Activated gamma-delta T cell (primary cell): Measurements from ENCODE around the gene ADAD2.

Experiments used
- DNase-seq: peaks from one replicate; lab custom pipeline; 2025; lab: John Stamatoyannopoulos, UW

Gene ADAD2

GRCh38 chr16:84176192-84177053 is 14.5 kb upstream of the ADAD2 start:
- DNase-seq, result no peak

GRCh38 chr16:84177741-84178073 is 13.2 kb upstream of the ADAD2 start:
- DNase-seq, result no peak

- no peak for DNase-seq
Observed at GRCh38 chr16:84178146-84178765, 12.7 kb upstream of the ADAD2 start.

- no peak for DNase-seq
Observed at GRCh38 chr16:84178892-84179611, 11.9 kb upstream of the ADAD2 start.

- DNase-seq, result no peak
Observed at GRCh38 chr16:84179612-84180320, 11.2 kb upstream of the ADAD2 start.

- no peak for DNase-seq
Observed at GRCh38 chr16:84180519-84181140, 10.3 kb upstream of the ADAD2 start.

- DNase-seq, result no peak
Observed at GRCh38 chr16:84181144-84181915, 9.6 kb upstream of the ADAD2 start.

GRCh38 chr16:84182104-84182503 is 8.9 kb upstream of the ADAD2 start:
- DNase-seq, result no peak

- DNase-seq, result no peak
Observed at GRCh38 chr16:84182680-84183571, 8.0 kb upstream of the ADAD2 start.

GRCh38 chr16:84183572-84183875 is 7.4 kb upstream of the ADAD2 start:
- DNase-seq, result no peak

- no peak for DNase-seq
Observed at GRCh38 chr16:84183911-84184591, 6.9 kb upstream of the ADAD2 start.

GRCh38 chr16:84184775-84185174 is 6.2 kb upstream of the ADAD2 start:
- no peak for DNase-seq

GRCh38 chr16:84186685-84187437 is 4.1 kb upstream of the ADAD2 start, which contains the start of gene TAF1C:
TSS of gene TAF1C (minus strand) at chr16:84187057. CDS start at chr16:84184988, 2,069 bp downstream.
- peak; percentile 75 for DNase-seq

GRCh38 chr16:84191466-84191865 is 509 bp downstream of the ADAD2 start:
- no peak for DNase-seq

GRCh38 chr16:84193480-84193879 is 2.5 kb downstream of the ADAD2 start:
- DNase-seq, result no peak

GRCh38 chr16:84194018-84194417 is 3.1 kb downstream of the ADAD2 start:
- no peak for DNase-seq

GRCh38 chr16:84194470-84195200 is 3.7 kb downstream of the ADAD2 start:
- DNase-seq, result no peak
